Measurements from ENCODE around the gene PBX3. TPM values are rescaled to one million over a fixed set of nuclear protein-coding genes. Genes with fewer than 3 reads are reported as not detected.
A peak's percentile ranks its signal among the peaks of the same experiment; 100 is the strongest.
"Not testable (repeated sequence)": the region's sequence is repeated elsewhere in the genome, so short reads cannot be mapped to it uniquely, and the experiment has no call there.

Gene PBX3
- polyA plus RNA-seq, 10 donors: 11.5 to 15.9 (median 12.8) TPM

- no peak for DNase-seq
Measured at GRCh38 chr9:125820100-125820804, 73.1 kb downstream of the PBX3 start.

GRCh38 chr9:125821078-125821477 is 73.9 kb downstream of the PBX3 start:
- DNase-seq: no peak

GRCh38 chr9:125822160-125822559 is 75.0 kb downstream of the PBX3 start:
- DNase-seq: peak in 1 of 3 donors; percentile 27

- no peak for DNase-seq
Measured at GRCh38 chr9:125822902-125823301, 75.7 kb downstream of the PBX3 start.

- DNase-seq: not testable (repeated sequence)
Measured at GRCh38 chr9:125823874-125824406, 76.8 kb downstream of the PBX3 start.

- no peak for DNase-seq
Measured at GRCh38 chr9:125825762-125826161, 78.6 kb downstream of the PBX3 start.

- no peak for DNase-seq
Measured at GRCh38 chr9:125826850-125827249, 79.7 kb downstream of the PBX3 start.

- peak in 2 of 3 donors; percentile 21 to 43 for DNase-seq
Measured at GRCh38 chr9:125829743-125830142, 82.6 kb downstream of the PBX3 start.

GRCh38 chr9:125831054-125831453 is 83.9 kb downstream of the PBX3 start:
- no peak for DNase-seq

- no peak for DNase-seq
Measured at GRCh38 chr9:125831616-125832015, 84.4 kb downstream of the PBX3 start.

- no peak for DNase-seq
Measured at GRCh38 chr9:125835655-125836054, 88.5 kb downstream of the PBX3 start.

GRCh38 chr9:125839317-125839716 is 92.1 kb downstream of the PBX3 start:
- no peak for DNase-seq

GRCh38 chr9:125841444-125841843 is 94.3 kb downstream of the PBX3 start:
- no peak for DNase-seq

- DNase-seq: no peak
Measured at GRCh38 chr9:125842242-125842641, 95.1 kb downstream of the PBX3 start.

- peak in 2 of 3 donors; percentile 53 to 62 for DNase-seq
Measured at GRCh38 chr9:125843646-125844045, 96.5 kb downstream of the PBX3 start.

GRCh38 chr9:125844611-125845010 is 97.4 kb downstream of the PBX3 start:
- no peak for DNase-seq

- no peak for DNase-seq
Measured at GRCh38 chr9:125845271-125845808, 98.2 kb downstream of the PBX3 start.

- DNase-seq: no peak
Measured at GRCh38 chr9:125847735-125848134, 100.6 kb downstream of the PBX3 start.

- no peak for DNase-seq
Measured at GRCh38 chr9:125850106-125850632, 103.0 kb downstream of the PBX3 start.

- DNase-seq: no peak
Measured at GRCh38 chr9:125850763-125851162, 103.6 kb downstream of the PBX3 start.

- DNase-seq: no peak
Measured at GRCh38 chr9:125851979-125852378, 104.8 kb downstream of the PBX3 start.

- DNase-seq: no peak
Measured at GRCh38 chr9:125852386-125852785, 105.2 kb downstream of the PBX3 start.

GRCh38 chr9:125854553-125855275 is 107.5 kb downstream of the PBX3 start:
- DNase-seq: no peak
